Jurkat, Clone E6-1 (cell line): ENCODE data around the gene ANKRD31.
"Not testable (repeated sequence)": the region's sequence is repeated elsewhere in the genome, so short reads cannot be mapped to it uniquely, and the experiment has no call there.

Experiments used
- DNase-seq: peaks from one replicate; pipeline ENCODE4 v3.0.0-alpha.2; 2011; ENCODE audit warnings: low read depth, low spot score
- H3K4me3 ChIP-seq: 2 replicates; pipeline ENCODE4 v1.5.1; 2011; ENCODE audit warnings: mild to moderate bottlenecking, low read length, control low read depth, moderate library complexity

The ANKRD31 gene

GRCh38 chr5:75079346-75079745, 157.3 kb downstream of the ANKRD31 start:
- not testable (repeated sequence) for DNase-seq, H3K4me3 ChIP-seq

GRCh38 chr5:75078027-75078426, 158.7 kb downstream of the ANKRD31 start:
- no peak overlapping the region; the same call in 1 of the 2 replicates for H3K4me3 ChIP-seq
- peak; percentile 88 for DNase-seq

- no peak for DNase-seq
Measured at GRCh38 chr5:75072061-75072460, 164.6 kb downstream of the ANKRD31 start.

GRCh38 chr5:75071100-75071499, 165.6 kb downstream of the ANKRD31 start:
- no peak for DNase-seq
- H3K4me3 ChIP-seq = no peak overlapping the region

More at GRCh38 chr5:75072061-75072460, 164.6 kb downstream of the ANKRD31 start:
- H3K4me3 ChIP-seq = no peak overlapping the region

- no peak overlapping the region for H3K4me3 ChIP-seq
- DNase-seq = no peak
Measured at GRCh38 chr5:75067434-75067833, 169.2 kb downstream of the ANKRD31 start.

- H3K4me3 ChIP-seq = no peak overlapping the region
- no peak for DNase-seq
Measured at GRCh38 chr5:75062925-75063531, 173.7 kb downstream of the ANKRD31 start.

GRCh38 chr5:75059912-75060545, 176.6 kb downstream of the ANKRD31 start:
- peak overlapping the region; percentile 9; the same call in 1 of the 2 replicates for H3K4me3 ChIP-seq
- peak; percentile 98 for DNase-seq

GRCh38 chr5:75058986-75059535, 177.6 kb downstream of the ANKRD31 start:
- DNase-seq = no peak
- peak overlapping the region; percentile 9 for H3K4me3 ChIP-seq

GRCh38 chr5:75057561-75057960, 179.1 kb downstream of the ANKRD31 start:
- DNase-seq = peak; percentile 69
- H3K4me3 ChIP-seq = no peak overlapping the region

GRCh38 chr5:75055727-75056144, 180.9 kb downstream of the ANKRD31 start:
- DNase-seq = no peak
- no peak overlapping the region for H3K4me3 ChIP-seq

GRCh38 chr5:75054134-75054930, 182.3 kb downstream of the ANKRD31 start:
- DNase-seq = no peak
- H3K4me3 ChIP-seq = peak overlapping the region; percentile 58

GRCh38 chr5:75053304-75054133, 183.2 kb downstream of the ANKRD31 start:
- peak overlapping the region; percentile 58 for H3K4me3 ChIP-seq
- no peak for DNase-seq

GRCh38 chr5:75053054-75053303, 183.7 kb downstream of the ANKRD31 start:
- peak overlapping the region; percentile 58 for H3K4me3 ChIP-seq
- DNase-seq = no peak

- peak within 1 kb of the TSS; percentile 58 for H3K4me3 ChIP-seq
- no peak for DNase-seq
Measured at GRCh38 chr5:75052192-75053053, 184.3 kb downstream of the ANKRD31 start, which contains the start of gene GCNT4. TSS of gene GCNT4 (minus strand) at chr5:75052558. CDS start at chr5:75030037, 22,521 bp downstream.

- DNase-seq = no peak
- H3K4me3 ChIP-seq = no peak overlapping the region
Measured at GRCh38 chr5:75051217-75051751, 185.4 kb downstream of the ANKRD31 start.

GRCh38 chr5:75050415-75050814, 186.3 kb downstream of the ANKRD31 start:
- no peak overlapping the region for H3K4me3 ChIP-seq
- DNase-seq = no peak

- H3K4me3 ChIP-seq = no peak overlapping the region
- peak; percentile 74 for DNase-seq
Measured at GRCh38 chr5:75049456-75050351, 187.0 kb downstream of the ANKRD31 start.
